IMR-90 (cell line): ENCODE measurements around the gene TPPP. TPM values are rescaled to one million over a fixed set of nuclear protein-coding genes. Genes with fewer than 3 reads are reported as not detected.

Source experiments
- ATAC-seq: fragments of 200-7000 bp; cut with Tn5 transposase; 2 replicates; pipeline ENCODE4 v1.9.1; 2020; ENCODE audit warnings: low read depth, mild to moderate bottlenecking, moderate library complexity
- BruUV-seq: library from RNA; stranded (reverse); fragments of 400-500 nt; replicated peaks from 2 replicates; lab custom pipeline; 2021; lab: Mats Ljungman, UMichigan
- CTCF ChIA-PET: fragments of 300-600 bp; formaldehyde crosslinking; extraction: SDS; loops from one replicate; lab custom pipeline; 2021; ENCODE audit warnings: antibody characterized with exemption; lab: Yijun Ruan, JAX
- POLR2A ChIA-PET: fragments of 300-600 bp; sonication (Branson Sonifier 250); formaldehyde crosslinking; loops from one replicate; lab custom pipeline; 2022; ENCODE audit warnings: antibody characterized with exemption; ENCODE audit not compliant: unreplicated experiment; lab: Charles Lee
- DNase-seq: peaks from one replicate; pipeline ENCODE4 v3.0.0; 2013
- H2AFZ ChIP-seq: replicated peaks from 2 replicates; pipeline ENCODE3; 2013; ENCODE audit warnings: low read length, mild to moderate bottlenecking; ENCODE audit not compliant: poor library complexity
- H2AK5ac ChIP-seq: 2 replicates; pipeline ENCODE4 v1.6.1; 2013; ENCODE audit warnings: low read depth, low read length, inconsistent platforms
- H2AK9ac ChIP-seq: replicated peaks from 2 replicates; pipeline ENCODE3; 2013; ENCODE audit warnings: mild to moderate bottlenecking, low read depth, low read length, moderate library complexity; ENCODE audit not compliant: poor library complexity
- H2BK120ac ChIP-seq: 2 replicates; pipeline ENCODE4 v1.6.1; 2013; ENCODE audit warnings: low read depth, low read length, inconsistent platforms
- H2BK15ac ChIP-seq: 3 replicates; pipeline ENCODE4 v1.6.1; 2013; ENCODE audit warnings: low read depth, low read length, inconsistent platforms
- H2BK20ac ChIP-seq: 2 replicates; pipeline ENCODE4 v1.6.1; 2013; ENCODE audit warnings: low read depth, mild to moderate bottlenecking, inconsistent platforms, low read length, moderate library complexity
- H2BK5ac ChIP-seq: 2 replicates; pipeline ENCODE4 v1.6.1; 2013; ENCODE audit warnings: mild to moderate bottlenecking, low read depth, low read length, inconsistent platforms; ENCODE audit not compliant: poor library complexity, severe bottlenecking
- H3K14ac ChIP-seq: replicated peaks from 2 replicates; pipeline ENCODE4 v1.6.1; 2013; ENCODE audit warnings: low read depth, low read length, inconsistent platforms
- H3K18ac ChIP-seq: 2 replicates; pipeline ENCODE4 v1.6.1; 2013; ENCODE audit warnings: low read depth, low read length, control low read depth
- H3K23ac ChIP-seq: 2 replicates; pipeline ENCODE4 v1.6.1; 2013; ENCODE audit warnings: low read depth, low read length, inconsistent platforms
- H3K27ac ChIP-seq: 2 replicates; pipeline ENCODE4 v1.5.1; 2013; ENCODE audit warnings: mild to moderate bottlenecking, control low read depth, low read length; ENCODE audit not compliant: insufficient read depth
- H3K27me3 ChIP-seq: 2 replicates; pipeline ENCODE4 v1.6.1; 2013; ENCODE audit warnings: low read length; ENCODE audit not compliant: control insufficient read depth, insufficient read depth
- H3K36me3 ChIP-seq: 2 replicates; pipeline ENCODE4 v1.6.1; 2013; ENCODE audit warnings: low read length, mixed read lengths; ENCODE audit not compliant: control insufficient read depth, insufficient read depth
- H3K4ac ChIP-seq: 2 replicates; pipeline ENCODE4 v1.6.1; 2013; ENCODE audit warnings: low read depth, low read length, inconsistent platforms
- H3K4me1 ChIP-seq: 2 replicates; pipeline ENCODE4 v1.6.1; 2013; ENCODE audit warnings: low read length, mixed read lengths; ENCODE audit not compliant: control insufficient read depth, insufficient read depth
- H3K4me2 ChIP-seq: 2 replicates; pipeline ENCODE4 v1.6.1; 2013; ENCODE audit warnings: low read depth, mild to moderate bottlenecking, control low read depth, low read length, moderate library complexity
- H3K4me3 ChIP-seq: 2 replicates; pipeline ENCODE4 v1.5.1; 2013; ENCODE audit warnings: low read depth, mild to moderate bottlenecking, control low read depth, low read length, moderate library complexity; ENCODE audit not compliant: insufficient read depth
- H3K56ac ChIP-seq: 2 replicates; pipeline ENCODE4 v1.6.1; 2013; ENCODE audit warnings: low read length, inconsistent platforms; ENCODE audit not compliant: insufficient read depth; ENCODE audit errors: extremely low read depth
- H3K79me1 ChIP-seq, 2 experiments: 2 replicates each; pipeline ENCODE4 v1.6.1; 2013; ENCODE audit warnings: low read length in 2 of 2, inconsistent platforms in 1 of 2, low read depth in 1 of 2
- H3K9ac ChIP-seq: 2 replicates; pipeline ENCODE4 v1.6.1; 2013; ENCODE audit warnings: low read depth, low read length, control low read depth
- H3K9me1 ChIP-seq: 2 replicates; pipeline ENCODE4 v1.6.1; 2013; ENCODE audit warnings: low read length, inconsistent platforms; ENCODE audit not compliant: insufficient read depth
- H3K9me3 ChIP-seq: 2 replicates; pipeline ENCODE4 v1.6.1; 2013; ENCODE audit warnings: low read length; ENCODE audit not compliant: control insufficient read depth, insufficient read depth
- H4K20me1 ChIP-seq: 2 replicates; pipeline ENCODE4 v1.6.1; 2013; ENCODE audit warnings: low read length, inconsistent platforms; ENCODE audit not compliant: insufficient read depth
- H4K5ac ChIP-seq: 2 replicates; pipeline ENCODE4 v1.6.1; 2013; ENCODE audit warnings: mild to moderate bottlenecking, low read depth, low read length, control low read depth
- H4K8ac ChIP-seq, 2 experiments: 2 replicates each; pipeline ENCODE4 v1.6.1; 2013; ENCODE audit warnings: low read depth in 2 of 2, low read length in 2 of 2, control low read depth in 1 of 2, inconsistent platforms in 1 of 2
- H4K91ac ChIP-seq: 2 replicates; pipeline ENCODE4 v1.6.1; 2013; ENCODE audit warnings: low read depth, low read length, inconsistent platforms; ENCODE audit not compliant: insufficient read depth
- BHLHE40 ChIP-seq: fragments of 150-350 bp; IDR thresholded peaks from 2 replicates; pipeline ENCODE4 v1.6.1; 2016; ENCODE audit warnings: mild to moderate bottlenecking, low read depth, low read length
- CEBPB ChIP-seq: IDR thresholded peaks from 2 replicates; pipeline ENCODE4 v1.6.1; 2012; ENCODE audit warnings: low read depth, low read length, improper control_type of control experiment
- CHD1 ChIP-seq: IDR thresholded peaks from 2 replicates; pipeline ENCODE4 v1.6.1; 2012; ENCODE audit warnings: low read depth, low read length, improper control_type of control experiment
- FOS ChIP-seq: fragments of 150-350 bp; IDR thresholded peaks from 2 replicates; pipeline ENCODE4 v1.6.1; 2016; ENCODE audit warnings: low read depth, low read length
- MAFK ChIP-seq: IDR thresholded peaks from 2 replicates; pipeline ENCODE4 v1.6.1; 2012; ENCODE audit warnings: low read depth, low read length, improper control_type of control experiment
- MAZ ChIP-seq: IDR thresholded peaks from 2 replicates; pipeline ENCODE4 v1.6.1; 2012; ENCODE audit warnings: low read depth, mild to moderate bottlenecking, low read length, improper control_type of control experiment, moderate library complexity, borderline replicate concordance
- MXI1 ChIP-seq: IDR thresholded peaks from 2 replicates; pipeline ENCODE4 v1.6.1; 2012; ENCODE audit warnings: low read depth, mild to moderate bottlenecking, low read length, moderate library complexity, borderline replicate concordance
- NFE2L2 ChIP-seq: fragments of 150-350 bp; IDR thresholded peaks from 2 replicates; pipeline ENCODE4 v1.6.1; 2016; ENCODE audit warnings: low read depth, mild to moderate bottlenecking, low read length
- POLR2A ChIP-seq: IDR thresholded peaks from 2 replicates; pipeline ENCODE4 v1.6.1; 2012; ENCODE audit warnings: mild to moderate bottlenecking, low read depth, low read length
- RAD21 ChIP-seq: IDR thresholded peaks from 2 replicates; pipeline ENCODE4 v1.6.1; 2012; ENCODE audit warnings: low read length, improper control_type of control experiment
- RCOR1 ChIP-seq: IDR thresholded peaks from 2 replicates; pipeline ENCODE4 v1.6.1; 2012; ENCODE audit warnings: mild to moderate bottlenecking, low read length, improper control_type of control experiment; ENCODE audit not compliant: insufficient replicate concordance
- RFX5 ChIP-seq: IDR thresholded peaks from 2 replicates; pipeline ENCODE4 v1.8.0; 2012; ENCODE audit warnings: low read depth, mild to moderate bottlenecking, low read length, moderate library complexity
- SMC3 ChIP-seq: fragments of 150-350 bp; IDR thresholded peaks from 2 replicates; pipeline ENCODE4 v1.6.1; 2016; ENCODE audit warnings: low read depth, mild to moderate bottlenecking, antibody characterized with exemption, low read length, moderate library complexity
- WGBS, 2 experiments: methylation state at CpG; one replicate each; pipeline versions ENCODE4 v1.1.5 to v1.1.7; 2013; ENCODE audit warnings: missing lambda C conversion rate in 2 of 2; ENCODE audit not compliant: insufficient read length in 1 of 2; ENCODE audit errors: extremely low coverage in 2 of 2; 5-methylcytosine and 5-hydroxymethylcytosine counted together
- dilution Hi-C: fragments of 300-500 bp; cut with HindIII; formaldehyde crosslinking; loops from one replicate; pipeline ENCODE4 v1.14.3; 2018; ENCODE audit warnings: low sequenced_read_pairs; ENCODE audit not compliant: unreplicated experiment
- in situ Hi-C: fragments of 300-500 bp; cut with MboI; formaldehyde crosslinking; loops from 3 replicates; pipeline ENCODE4 v1.14.3; 2019; ENCODE audit warnings: low sequenced_read_pairs, inconsistent platforms, mixed read lengths
- intact Hi-C: fragments of 100-400 bp; cut with micrococcal nuclease; formaldehyde crosslinking; loops from 2 replicates; pipeline ENCODE4 v1.10.0; 2022
- polyA plus RNA-seq, 3 experiments: library from polyadenylated mRNA; depleted of rRNA; stranded (reverse); fragments of >200 nt; gene quantifications; 2 replicates each; pipeline ENCODE4 v1.2.3, GENCODE V29; 2012; ENCODE audit warnings: low replicate concordance in 1 of 3
- total RNA-seq: library from RNA; depleted of rRNA; stranded (reverse); fragments of >200 nt; gene quantifications from 2 replicates; pipeline ENCODE4 v1.2.3, GENCODE V29; 2012
- TF ChIP-seq, protein P1 (sequence below): conservative IDR thresholded peaks from 2 replicates; pipeline ENCODE4 v1.5.1; 2012; ENCODE audit warnings: mild to moderate bottlenecking, low read depth, low read length, improper control_type of control experiment
- TF ChIP-seq, protein P2 (sequence below): fragments of 150-350 bp; IDR thresholded peaks from 2 replicates; pipeline ENCODE4 v1.6.1; 2017; ENCODE audit warnings: mild to moderate bottlenecking, antibody characterized with exemption, low read length, low read depth
- TF ChIP-seq, protein P3 (sequence below): fragments of 150-350 bp; IDR thresholded peaks from 2 replicates; pipeline ENCODE4 v1.6.1; 2016; ENCODE audit warnings: low read depth, mild to moderate bottlenecking, low read length, moderate library complexity, borderline replicate concordance

Gene TPPP
- total and polyA plus RNA-seq, 2 of the 4 experiments (the other 2 are of a cell fraction) = under 0.01 to 0.07 TPM

DNA sequence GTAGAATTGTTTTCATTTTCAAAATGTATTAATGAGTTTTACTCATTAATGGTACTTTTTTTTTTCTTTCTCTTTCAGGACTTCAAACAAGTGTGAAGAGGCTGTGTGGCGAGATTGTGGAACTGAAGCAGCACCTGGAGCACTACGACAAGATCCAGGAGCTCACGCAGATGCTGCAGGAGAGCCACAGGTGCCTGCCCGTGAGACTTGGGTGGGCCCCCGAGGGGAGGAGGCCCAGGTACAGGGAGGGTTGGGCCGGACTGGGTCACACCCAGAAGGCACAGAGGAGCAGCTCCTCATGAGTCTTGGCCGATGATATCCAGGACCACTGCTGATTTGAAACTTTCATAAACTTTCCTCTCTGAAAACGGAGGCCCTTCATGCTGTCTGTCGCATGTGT lies 45.4 kb downstream of the TPPP start:
- H3K36me3 ChIP-seq = peaks cover 9% of the 10 kb centered on the region
- H4K8ac ChIP-seq = no peak overlapping the region
- ChIA-PET CTCF (no interaction called here), POLR2A (no interaction called here)
- H3K9ac ChIP-seq = no peak overlapping the region
- BruUV-seq = no TSS peak
- 0 out of 2 replicates have a peak, but pooled peaks cover 3% of the 10 kb centered on the region for H3K9me1 ChIP-seq
- DNase-seq (no peak), ATAC-seq (no peak)
- H2BK120ac ChIP-seq = no peak overlapping the region
- H2BK5ac ChIP-seq = no peak overlapping the region
- no peaks in the 10 kb centered on the region for H3K9me3 ChIP-seq
- dilution Hi-C loops = no loop called here
- H3K23ac ChIP-seq = no peak overlapping the region
- no peaks in the 10 kb centered on the region; a peak in 1 of 4 replicates for H3K79me1 ChIP-seq
- in situ Hi-C loops = no loop called here
- intact Hi-C loops = no loop called here
- no peak overlapping the region for H3K4ac ChIP-seq
- no peaks in the 10 kb centered on the region for H3K4me1 ChIP-seq
- H3K18ac ChIP-seq = no peak overlapping the region
- no peaks in the 10 kb centered on the region for H4K20me1 ChIP-seq
- no peak overlapping the region for H3K27ac ChIP-seq
- H2BK20ac ChIP-seq = no peak overlapping the region
- 94% methylated on average over 6 of the region's 9 CpGs; no CpG with 5 or more reads in 1 of the 2 experiments for WGBS, 2 experiments
- no peak overlapping the region for H2BK15ac ChIP-seq
- H2AFZ ChIP-seq = no peak overlapping the region
- no peak overlapping the region for H2AK9ac ChIP-seq
- no peaks in the 10 kb centered on the region for H3K27me3 ChIP-seq
- H4K5ac ChIP-seq = no peak overlapping the region
- H2AK5ac ChIP-seq = no peak overlapping the region
- H3K4me2 ChIP-seq = no peak overlapping the region
- H3K14ac ChIP-seq = no peak overlapping the region
- no peak overlapping the region for H3K56ac ChIP-seq
- H3K4me3 ChIP-seq = no peak overlapping the region
- TF ChIP-seq MAZ (no peak), BHLHE40 (no peak), MXI1 (no peak), MAFK (no peak), SMC3 (no peak), RFX5 (no peak), CHD1 (no peak), CEBPB (no peak), NFE2L2 (no peak), RAD21 (no peak), RCOR1 (no peak), POLR2A (no peak), FOS (no peak)
- TF ChIP-seq, protein P1, sequence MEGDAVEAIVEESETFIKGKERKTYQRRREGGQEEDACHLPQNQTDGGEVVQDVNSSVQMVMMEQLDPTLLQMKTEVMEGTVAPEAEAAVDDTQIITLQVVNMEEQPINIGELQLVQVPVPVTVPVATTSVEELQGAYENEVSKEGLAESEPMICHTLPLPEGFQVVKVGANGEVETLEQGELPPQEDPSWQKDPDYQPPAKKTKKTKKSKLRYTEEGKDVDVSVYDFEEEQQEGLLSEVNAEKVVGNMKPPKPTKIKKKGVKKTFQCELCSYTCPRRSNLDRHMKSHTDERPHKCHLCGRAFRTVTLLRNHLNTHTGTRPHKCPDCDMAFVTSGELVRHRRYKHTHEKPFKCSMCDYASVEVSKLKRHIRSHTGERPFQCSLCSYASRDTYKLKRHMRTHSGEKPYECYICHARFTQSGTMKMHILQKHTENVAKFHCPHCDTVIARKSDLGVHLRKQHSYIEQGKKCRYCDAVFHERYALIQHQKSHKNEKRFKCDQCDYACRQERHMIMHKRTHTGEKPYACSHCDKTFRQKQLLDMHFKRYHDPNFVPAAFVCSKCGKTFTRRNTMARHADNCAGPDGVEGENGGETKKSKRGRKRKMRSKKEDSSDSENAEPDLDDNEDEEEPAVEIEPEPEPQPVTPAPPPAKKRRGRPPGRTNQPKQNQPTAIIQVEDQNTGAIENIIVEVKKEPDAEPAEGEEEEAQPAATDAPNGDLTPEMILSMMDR = no peak
- TF ChIP-seq, protein P2, sequence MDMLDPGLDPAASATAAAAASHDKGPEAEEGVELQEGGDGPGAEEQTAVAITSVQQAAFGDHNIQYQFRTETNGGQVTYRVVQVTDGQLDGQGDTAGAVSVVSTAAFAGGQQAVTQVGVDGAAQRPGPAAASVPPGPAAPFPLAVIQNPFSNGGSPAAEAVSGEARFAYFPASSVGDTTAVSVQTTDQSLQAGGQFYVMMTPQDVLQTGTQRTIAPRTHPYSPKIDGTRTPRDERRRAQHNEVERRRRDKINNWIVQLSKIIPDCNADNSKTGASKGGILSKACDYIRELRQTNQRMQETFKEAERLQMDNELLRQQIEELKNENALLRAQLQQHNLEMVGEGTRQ = no peak
- TF ChIP-seq, protein P3, sequence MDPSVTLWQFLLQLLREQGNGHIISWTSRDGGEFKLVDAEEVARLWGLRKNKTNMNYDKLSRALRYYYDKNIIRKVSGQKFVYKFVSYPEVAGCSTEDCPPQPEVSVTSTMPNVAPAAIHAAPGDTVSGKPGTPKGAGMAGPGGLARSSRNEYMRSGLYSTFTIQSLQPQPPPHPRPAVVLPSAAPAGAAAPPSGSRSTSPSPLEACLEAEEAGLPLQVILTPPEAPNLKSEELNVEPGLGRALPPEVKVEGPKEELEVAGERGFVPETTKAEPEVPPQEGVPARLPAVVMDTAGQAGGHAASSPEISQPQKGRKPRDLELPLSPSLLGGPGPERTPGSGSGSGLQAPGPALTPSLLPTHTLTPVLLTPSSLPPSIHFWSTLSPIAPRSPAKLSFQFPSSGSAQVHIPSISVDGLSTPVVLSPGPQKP = no peak
- no peak overlapping the region for H4K91ac ChIP-seq
